A549 (cell line): ENCODE results near the gene BARX2. TPM values are rescaled to one million over a fixed set of nuclear protein-coding genes. Genes with fewer than 3 reads are reported as not detected.

Experiments used
- ATAC-seq, 2 experiments: fragments of 200-7000 bp in 1 of 2; fragments of >200 bp in 1 of 2; cut with Nextera tagmentation in 1 of 2; cut with Tn5 transposase in 1 of 2; 3 replicates each; pipeline versions ENCODE4 v1.8.0 to v1.9.1; 2018 to 2020; ENCODE audit warnings: mild to moderate bottlenecking in 1 of 2, moderate library complexity in 1 of 2
- CTCF ChIA-PET: fragments of 300-600 bp; sonication (Branson Sonifier 250); formaldehyde crosslinking; extraction: SDS; loops from one replicate; lab custom pipeline; 2021; ENCODE audit warnings: antibody characterized with exemption, inconsistent platforms; lab: Yijun Ruan, JAX
- POLR2A ChIA-PET: fragments of 350-600 bp; formaldehyde crosslinking; extraction: SDS; loops from one replicate; lab custom pipeline; 2021; ENCODE audit warnings: antibody characterized with exemption, inconsistent platforms; lab: Yijun Ruan, JAX
- DNase-seq, 2 experiments: peaks; one replicate each; pipeline versions ENCODE4 v3.0.0 to v3.0.0-alpha.2; 2011 to 2016; ENCODE audit warnings: low read depth in 1 of 2, low spot score in 1 of 2
- FAIRE-seq: peaks from 2 replicates; lab custom pipeline; 2011; peaks lifted over from hg19 to GRCh38; lab: Jason Lieb, UNC
- H3K27ac ChIP-seq, 2 experiments: fragments of >200 bp; sonication (Bioruptor Twin); formaldehyde crosslinking; 3 replicates each; pipeline ENCODE4 v1.5.1; 2016 to 2017
- H3K4me1 ChIP-seq: fragments of >200 bp; sonication (Bioruptor Twin); formaldehyde crosslinking; 3 replicates; pipeline ENCODE4 v1.6.1; 2016
- H3K4me2 ChIP-seq: fragments of >200 bp; sonication (Bioruptor Twin); formaldehyde crosslinking; 3 replicates; pipeline ENCODE4 v1.6.1; 2016
- H3K4me3 ChIP-seq: fragments of >200 bp; sonication (Bioruptor Twin); formaldehyde crosslinking; 3 replicates; pipeline ENCODE4 v1.5.1; 2016
- H3K9me3 ChIP-seq: fragments of >200 bp; sonication (Bioruptor Twin); formaldehyde crosslinking; 3 replicates; pipeline ENCODE4 v1.6.1; 2016
- ELK1 ChIP-seq: fragments of 150-350 bp; IDR thresholded peaks from 2 replicates; pipeline ENCODE4 v1.6.1; 2014; ENCODE audit warnings: low read depth, mild to moderate bottlenecking, low read length
- EP300 ChIP-seq, 2 experiments: fragments of >200 bp; sonication (Bioruptor Twin); formaldehyde crosslinking; IDR thresholded peaks; 2 replicates in 1 of 2; 3 replicates in 1 of 2; pipeline ENCODE4 v1.6.1; 2016 to 2017
- FOSL2 ChIP-seq, 2 experiments: fragments of 450-650 bp in 1 of 2; fragments of >200 bp in 1 of 2; sonication (Bioruptor Twin) in 1 of 2; formaldehyde crosslinking; IDR thresholded peaks; 2 replicates each; pipeline versions ENCODE4 v1.5.0 to v1.6.1; 2016 to 2020; ENCODE audit warnings: mild to moderate bottlenecking in 1 of 2, moderate library complexity in 1 of 2
- GATA3 ChIP-seq: IDR thresholded peaks from 2 replicates; pipeline ENCODE4 v1.6.1; 2012; ENCODE audit warnings: borderline replicate concordance
- HOXB13 ChIP-seq: fragments of 250-450 bp; sonication (Bioruptor Pico); IDR thresholded peaks from 2 replicates; pipeline ENCODE4 v1.5.0; 2020; ENCODE audit warnings: low read depth, mild to moderate bottlenecking, moderate library complexity
- KDM5A ChIP-seq: fragments of 200-600 bp; sonication (generic); IDR thresholded peaks from 2 replicates; pipeline ENCODE4 v1.6.1; 2016; ENCODE audit warnings: antibody characterized with exemption, mild to moderate bottlenecking
- MAFK ChIP-seq: fragments of 450-650 bp; IDR thresholded peaks from 2 replicates; pipeline ENCODE4 v1.6.1; 2014; ENCODE audit not compliant: partially characterized antibody
- MAZ ChIP-seq: fragments of 150-350 bp; IDR thresholded peaks from 2 replicates; pipeline ENCODE4 v1.6.1; 2014; ENCODE audit warnings: antibody characterized with exemption, low read depth, low read length, borderline replicate concordance
- MYC ChIP-seq: IDR thresholded peaks from 2 replicates; pipeline ENCODE4 v1.6.1; 2012; ENCODE audit warnings: mild to moderate bottlenecking, inconsistent platforms, low read length, improper control_type of control experiment, borderline replicate concordance
- PHF8 ChIP-seq: fragments of 200-600 bp; sonication (generic); IDR thresholded peaks from 2 replicates; pipeline ENCODE4 v1.6.1; 2016; ENCODE audit warnings: low read depth, mild to moderate bottlenecking, antibody characterized with exemption, moderate library complexity, borderline replicate concordance
- RCOR1 ChIP-seq: fragments of 150-350 bp; IDR thresholded peaks from 2 replicates; pipeline ENCODE4 v1.6.1; 2014; ENCODE audit warnings: antibody characterized with exemption, low read length, low read depth
- REST ChIP-seq: fragments of 200-600 bp; sonication (generic); IDR thresholded peaks from 2 replicates; pipeline ENCODE4 v1.6.1; 2016; ENCODE audit warnings: antibody characterized with exemption, mild to moderate bottlenecking, moderate library complexity
- SREBF2 ChIP-seq: fragments of 450-650 bp; IDR thresholded peaks from 2 replicates; pipeline ENCODE4 v1.6.1; 2014; ENCODE audit warnings: mild to moderate bottlenecking, moderate library complexity
- TFCP2L1 ChIP-seq: fragments of 250-450 bp; sonication (Bioruptor Pico); IDR thresholded peaks from 2 replicates; pipeline ENCODE4 v1.5.0; 2021; ENCODE audit warnings: mild to moderate bottlenecking
- USF2 ChIP-seq: fragments of 450-650 bp; IDR thresholded peaks from 2 replicates; pipeline ENCODE4 v1.6.1; 2014; ENCODE audit warnings: antibody characterized with exemption
- ZFP36 ChIP-seq: fragments of 450-650 bp; IDR thresholded peaks from 2 replicates; pipeline ENCODE4 v1.6.1; 2014; ENCODE audit warnings: borderline replicate concordance; ENCODE audit not compliant: partially characterized antibody
- ZSCAN20 ChIP-seq: fragments of 250-450 bp; sonication (Bioruptor Pico); IDR thresholded peaks from 2 replicates; pipeline ENCODE4 v1.8.0; 2022; ENCODE audit warnings: mild to moderate bottlenecking, moderate library complexity
- WGBS: methylation state at CpG from one replicate; pipeline ENCODE4 v1.1.6; 2017; ENCODE audit errors: missing lambda C conversion rate; 5-methylcytosine and 5-hydroxymethylcytosine counted together
- polyA plus RNA-seq, 4 experiments: library from polyadenylated mRNA; depleted of rRNA in 3 of 4; stranded (reverse); fragments of >200 nt; fragmentation: RNase III in 1 of 4; extraction: RNeasy Plus Mini Kit Qiagen cat#74134 plus additional on column Dnase treatment in 1 of 4; gene quantifications; 2 replicates in 3 of 4; 3 replicates in 1 of 4; pipeline ENCODE4 v1.2.3, GENCODE V29; 2011 to 2017
- TF ChIP-seq, protein P1 (sequence below): IDR thresholded peaks from 2 replicates; pipeline ENCODE4 v1.6.1; 2012; ENCODE audit warnings: low read depth, borderline replicate concordance
- TF ChIP-seq, protein P2 (sequence below): fragments of >200 bp; sonication (Bioruptor Twin); formaldehyde crosslinking; IDR thresholded peaks from 3 replicates; pipeline ENCODE4 v1.5.1; 2016
- TF ChIP-seq, protein P3 (sequence below): IDR thresholded peaks from 2 replicates; pipeline ENCODE4 v1.6.1; 2012

Gene BARX2
- polyA plus RNA-seq, 2 of the 4 experiments (the other 2 are of a cell fraction) = not detected

- H3K4me1 ChIP-seq = no peaks in the 10 kb centered on the region
- no peak overlapping the region for H3K4me3 ChIP-seq
- CTCF ChIA-PET = no interaction called here
- no peaks in the 10 kb centered on the region for H3K9me3 ChIP-seq
- FAIRE-seq = no peak
- DNase-seq = no peak
- ATAC-seq = no peak
- no peak overlapping the region for H3K27ac ChIP-seq
- POLR2A ChIA-PET = no interaction called here
- H3K4me2 ChIP-seq = no peak overlapping the region
- 26% methylated on average over 3 of the region's 3 CpGs for WGBS
- no peak for TF ChIP-seq USF2
- no peak for TF ChIP-seq MYC
- no peak for TF ChIP-seq HOXB13 (CRISPR knock-in tag)
- TF ChIP-seq PHF8 = no peak
- TF ChIP-seq TFCP2L1 (CRISPR knock-in tag) = no peak
- TF ChIP-seq REST = no peak
- peak; percentile 70 for TF ChIP-seq MAFK
- TF ChIP-seq, all 56 proteins: peak for 1
These were observed 8.8 kb downstream of the BARX2 start for GRCh38 chr11:129384415-129384814.

DNA sequence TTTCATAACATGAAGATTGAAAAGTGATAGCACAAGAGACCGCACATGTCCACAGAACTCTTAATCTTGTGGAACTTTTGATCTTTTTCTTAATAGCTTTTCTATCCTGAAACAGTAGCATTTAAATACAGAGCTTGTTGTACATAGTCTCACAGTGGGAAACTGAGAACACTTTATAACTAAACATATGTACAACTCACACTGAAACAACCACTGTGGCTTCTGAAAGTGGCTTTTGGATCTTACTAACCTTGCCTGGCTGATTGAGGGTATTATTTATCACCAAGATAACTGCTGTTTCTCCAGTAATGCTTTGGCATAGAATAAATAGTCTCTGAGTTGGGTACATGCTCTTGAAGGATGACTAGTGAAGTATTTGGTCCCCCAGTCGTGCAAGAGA, 10.2 kb downstream of the BARX2 start:
- FAIRE-seq = no peak
- Histone ChIP-seq H3K4me2 (no peak overlapping the region), H3K9me3 (no peaks in the 10 kb centered on the region), H3K4me3 (no peak overlapping the region)
- no peak for DNase-seq
- CTCF ChIA-PET = interaction anchor here (1.3 to 2.6 kb wide), 2 partner anchors 10 to 50 kb away, joined by 3 to 11 read pairs; partner anchors contain the start of gene BARX2
- TF ChIP-seq EP300 (IDR thresholded peaks at IDR 0.05) = no peak
- TF ChIP-seq ELK1 = no peak
- TF ChIP-seq, protein P1, sequence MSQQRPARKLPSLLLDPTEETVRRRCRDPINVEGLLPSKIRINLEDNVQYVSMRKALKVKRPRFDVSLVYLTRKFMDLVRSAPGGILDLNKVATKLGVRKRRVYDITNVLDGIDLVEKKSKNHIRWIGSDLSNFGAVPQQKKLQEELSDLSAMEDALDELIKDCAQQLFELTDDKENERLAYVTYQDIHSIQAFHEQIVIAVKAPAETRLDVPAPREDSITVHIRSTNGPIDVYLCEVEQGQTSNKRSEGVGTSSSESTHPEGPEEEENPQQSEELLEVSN = no peak
- no peak for TF ChIP-seq ZSCAN20
- TF ChIP-seq, protein P2, sequence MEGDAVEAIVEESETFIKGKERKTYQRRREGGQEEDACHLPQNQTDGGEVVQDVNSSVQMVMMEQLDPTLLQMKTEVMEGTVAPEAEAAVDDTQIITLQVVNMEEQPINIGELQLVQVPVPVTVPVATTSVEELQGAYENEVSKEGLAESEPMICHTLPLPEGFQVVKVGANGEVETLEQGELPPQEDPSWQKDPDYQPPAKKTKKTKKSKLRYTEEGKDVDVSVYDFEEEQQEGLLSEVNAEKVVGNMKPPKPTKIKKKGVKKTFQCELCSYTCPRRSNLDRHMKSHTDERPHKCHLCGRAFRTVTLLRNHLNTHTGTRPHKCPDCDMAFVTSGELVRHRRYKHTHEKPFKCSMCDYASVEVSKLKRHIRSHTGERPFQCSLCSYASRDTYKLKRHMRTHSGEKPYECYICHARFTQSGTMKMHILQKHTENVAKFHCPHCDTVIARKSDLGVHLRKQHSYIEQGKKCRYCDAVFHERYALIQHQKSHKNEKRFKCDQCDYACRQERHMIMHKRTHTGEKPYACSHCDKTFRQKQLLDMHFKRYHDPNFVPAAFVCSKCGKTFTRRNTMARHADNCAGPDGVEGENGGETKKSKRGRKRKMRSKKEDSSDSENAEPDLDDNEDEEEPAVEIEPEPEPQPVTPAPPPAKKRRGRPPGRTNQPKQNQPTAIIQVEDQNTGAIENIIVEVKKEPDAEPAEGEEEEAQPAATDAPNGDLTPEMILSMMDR = no peak
- TF ChIP-seq FOSL2 (IDR thresholded peaks at IDR 0.05) = no peak
- TF ChIP-seq FOSL2 (CRISPR knock-in tag; IDR thresholded peaks at IDR 0.05) = no peak
- TF ChIP-seq MAZ = no peak
- no peak for TF ChIP-seq GATA3
- no peak for TF ChIP-seq RCOR1
- TF ChIP-seq, protein P3, sequence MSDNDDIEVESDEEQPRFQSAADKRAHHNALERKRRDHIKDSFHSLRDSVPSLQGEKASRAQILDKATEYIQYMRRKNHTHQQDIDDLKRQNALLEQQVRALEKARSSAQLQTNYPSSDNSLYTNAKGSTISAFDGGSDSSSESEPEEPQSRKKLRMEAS = no peak
- TF ChIP-seq KDM5A = no peak
- no peak for TF ChIP-seq ZFP36
- TF ChIP-seq SREBF2 = no peak
- TF ChIP-seq, all 56 proteins: peak for 0
- H3K4me1 ChIP-seq = no peaks in the 10 kb centered on the region
- 17% methylated on average over 2 of the region's 2 CpGs for WGBS
- H3K27ac ChIP-seq = no peak overlapping the region
- POLR2A ChIA-PET = no interaction called here
- ATAC-seq = no peak
